CD14-positive monocyte (primary cell): Measurements from ENCODE around the gene VWC2L. TPM values are rescaled to one million over a fixed set of nuclear protein-coding genes. Genes with fewer than 3 reads are reported as not detected.

Experiments
- DNase-seq, 3 donors: peaks; one replicate each; pipeline ENCODE4 v3.0.0-alpha.2; 2011 to 2022
- H2AFZ ChIP-seq: 2 replicates; pipeline ENCODE4 v1.6.0; 2012; ENCODE audit warnings: mild to moderate bottlenecking, low read depth, low read length, inconsistent platforms; ENCODE audit not compliant: insufficient read depth, poor library complexity, severe bottlenecking
- H3K27ac ChIP-seq, 2 donors: 1 replicate in 1 of 2; 2 replicates in 1 of 2; pipeline ENCODE4 v1.5.1; 2012 to 2013; ENCODE audit warnings: low read length in 2 of 2, control low read depth in 1 of 2, inconsistent platforms in 1 of 2, low read depth in 1 of 2, mild to moderate bottlenecking in 1 of 2
- H3K27me3 ChIP-seq, 2 donors: one replicate each; pipeline versions ENCODE4 v1.6.0 to v1.6.1; 2011 to 2013; ENCODE audit warnings: low read length in 2 of 2; ENCODE audit not compliant: control insufficient read depth in 2 of 2, insufficient read depth in 2 of 2
- H3K36me3 ChIP-seq, 2 donors: replicated peaks in 1 of 2; 1 replicate in 1 of 2; 2 replicates in 1 of 2; pipeline versions ENCODE4 v1.5.1 to v1.6.1; 2012 to 2013; ENCODE audit warnings: low read length in 2 of 2, control low read depth in 1 of 2, inconsistent platforms in 1 of 2, mild to moderate bottlenecking in 1 of 2; ENCODE audit not compliant: insufficient read depth in 2 of 2, control insufficient read depth in 1 of 2
- H3K4me1 ChIP-seq, 2 donors: 1 replicate in 1 of 2; 2 replicates in 1 of 2; pipeline versions ENCODE4 v1.5.1 to v1.6.1; 2012 to 2013; ENCODE audit warnings: low read length in 2 of 2, control low read depth in 1 of 2, inconsistent platforms in 1 of 2, mild to moderate bottlenecking in 1 of 2, moderate library complexity in 1 of 2; ENCODE audit not compliant: insufficient read depth in 2 of 2, control insufficient read depth in 1 of 2
- H3K4me2 ChIP-seq: replicated peaks from 2 replicates; pipeline ENCODE3; 2012; ENCODE audit warnings: low read length, moderate library complexity, mild to moderate bottlenecking; ENCODE audit not compliant: poor library complexity, severe bottlenecking; ENCODE audit errors: extremely low read depth
- H3K4me3 ChIP-seq, 3 experiments: fragments of 200-600 bp in 1 of 3; sonication (generic) in 1 of 3; replicated peaks in 1 of 3; 1 replicate in 2 of 3; 2 replicates in 1 of 3; pipeline ENCODE4 v1.5.1; 2011 to 2013; ENCODE audit warnings: low read length in 3 of 3, mild to moderate bottlenecking in 3 of 3, control low read depth in 2 of 3, low read depth in 2 of 3, inconsistent platforms in 1 of 3, moderate library complexity in 1 of 3
- H3K79me2 ChIP-seq: 2 replicates; pipeline ENCODE4 v1.6.0; 2012; ENCODE audit warnings: mild to moderate bottlenecking, control low read depth, inconsistent platforms, low read length, moderate library complexity; ENCODE audit not compliant: insufficient read depth
- H3K9ac ChIP-seq: 2 replicates; pipeline ENCODE4 v1.6.0; 2017; ENCODE audit warnings: low read length, mild to moderate bottlenecking; ENCODE audit not compliant: insufficient read depth, poor library complexity, severe bottlenecking
- H3K9me3 ChIP-seq, 2 donors: replicated peaks in 1 of 2; 1 replicate in 1 of 2; 2 replicates in 1 of 2; pipeline versions ENCODE4 v1.5.1 to v1.6.1; 2012 to 2013; ENCODE audit warnings: low read length in 2 of 2, control low read depth in 1 of 2; ENCODE audit not compliant: control insufficient read depth in 1 of 2, insufficient read depth in 1 of 2
- H4K20me1 ChIP-seq: 2 replicates; pipeline ENCODE4 v1.6.0; 2012; ENCODE audit warnings: mild to moderate bottlenecking, low read length, control low read depth, moderate library complexity; ENCODE audit not compliant: insufficient read depth
- H3K27ac Mint-ChIP-seq, 7 donors: one replicate each; pipeline ENCODE4 v1.8.0; 2020; ENCODE audit warnings: mild to moderate bottlenecking in 7 of 7, mixed read lengths in 7 of 7, moderate library complexity in 6 of 7, inconsistent platforms in 2 of 7
- H3K27me3 Mint-ChIP-seq, 3 donors: one replicate each; pipeline ENCODE4 v1.8.0; 2021 to 2022; ENCODE audit warnings: low read depth in 3 of 3, mild to moderate bottlenecking in 3 of 3, mixed read lengths in 3 of 3, moderate library complexity in 3 of 3, inconsistent platforms in 1 of 3
- H3K36me3 Mint-ChIP-seq, 2 donors: one replicate each; pipeline ENCODE4 v1.8.0; 2020; ENCODE audit warnings: mixed read lengths in 2 of 2, inconsistent platforms in 1 of 2, mild to moderate bottlenecking in 1 of 2
- H3K4me1 Mint-ChIP-seq: one replicate; pipeline ENCODE4 v1.8.0; 2020; ENCODE audit warnings: mild to moderate bottlenecking, mixed read lengths
- H3K4me3 Mint-ChIP-seq, 2 donors: one replicate each; pipeline ENCODE4 v1.8.0; 2020; ENCODE audit warnings: mild to moderate bottlenecking in 2 of 2, mixed read lengths in 2 of 2, moderate library complexity in 1 of 2
- H3K9me3 Mint-ChIP-seq, 7 donors: one replicate each; pipeline ENCODE4 v1.8.0; 2020 to 2022; ENCODE audit warnings: mixed read lengths in 7 of 7, mild to moderate bottlenecking in 6 of 7, moderate library complexity in 6 of 7, inconsistent platforms in 2 of 7
- WGBS: methylation state at CpG from one replicate; pipeline ENCODE4 v1.1.5; 2013; ENCODE audit warnings: missing lambda C conversion rate; ENCODE audit not compliant: insufficient coverage; 5-methylcytosine and 5-hydroxymethylcytosine counted together
- intact Hi-C, 2 donors: fragments of 100-400 bp; cut with micrococcal nuclease; formaldehyde crosslinking; loops; one replicate each; pipeline versions ENCODE4 v1.15.0 to v1.15.1; 2023
- polyA plus RNA-seq, 3 donors: library from polyadenylated mRNA; depleted of rRNA in 1 of 3; unstranded in 2 of 3; stranded (reverse) in 1 of 3; fragments of 300-500 nt in 2 of 3; fragments of >200 nt in 1 of 3; fragmentation: Illumina TruSeq in 2 of 3; gene quantifications; 1 replicate in 2 of 3; 2 replicates in 1 of 3; pipeline ENCODE4 v1.2.3, GENCODE V29; 2012 to 2021
- TF ChIP-seq, protein P1 (sequence below): fragments of 200-600 bp; IDR thresholded peaks from one replicate; pipeline ENCODE4 v1.8.0; 2022; ENCODE audit warnings: antibody characterized with exemption, mild to moderate bottlenecking

The VWC2L gene
- polyA plus RNA-seq, 3 donors = not detected

DNA sequence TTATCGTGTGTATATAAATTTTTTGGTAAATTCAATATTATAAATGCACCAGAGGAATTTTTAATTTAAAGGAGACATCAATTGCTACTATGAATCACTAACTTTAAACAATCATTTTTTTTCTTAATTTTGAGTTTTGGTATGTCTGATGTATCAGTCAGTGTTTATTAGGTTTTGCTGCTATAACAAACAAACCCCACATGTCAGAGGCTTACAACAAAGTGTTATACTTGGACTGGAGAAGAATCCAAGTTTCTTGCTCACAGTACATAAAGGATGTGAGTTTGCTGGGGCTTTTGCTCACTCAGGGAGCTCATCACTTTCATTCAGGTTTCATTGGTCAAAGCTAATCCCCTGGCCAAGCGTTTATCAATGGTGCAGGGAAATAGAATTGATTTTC, 81.8 kb downstream of the VWC2L start:
- no peaks in the 10 kb centered on the region for H3K4me1 ChIP-seq
- intact Hi-C loops = no loop called here
- H3K36me3 Mint-ChIP-seq = no peaks in the 10 kb centered on the region
- H3K27ac Mint-ChIP-seq = no peak overlapping the region
- H3K9me3 Mint-ChIP-seq = peaks cover 0 to 8% (median 4%) of the 10 kb centered on the region in 7 donors
- no peak overlapping the region for H3K4me3 Mint-ChIP-seq
- H3K9me3 ChIP-seq = no peaks in the 10 kb centered on the region
- no CpG with 5 or more reads among the region's 2 CpGs for WGBS
- TF ChIP-seq, protein P1, sequence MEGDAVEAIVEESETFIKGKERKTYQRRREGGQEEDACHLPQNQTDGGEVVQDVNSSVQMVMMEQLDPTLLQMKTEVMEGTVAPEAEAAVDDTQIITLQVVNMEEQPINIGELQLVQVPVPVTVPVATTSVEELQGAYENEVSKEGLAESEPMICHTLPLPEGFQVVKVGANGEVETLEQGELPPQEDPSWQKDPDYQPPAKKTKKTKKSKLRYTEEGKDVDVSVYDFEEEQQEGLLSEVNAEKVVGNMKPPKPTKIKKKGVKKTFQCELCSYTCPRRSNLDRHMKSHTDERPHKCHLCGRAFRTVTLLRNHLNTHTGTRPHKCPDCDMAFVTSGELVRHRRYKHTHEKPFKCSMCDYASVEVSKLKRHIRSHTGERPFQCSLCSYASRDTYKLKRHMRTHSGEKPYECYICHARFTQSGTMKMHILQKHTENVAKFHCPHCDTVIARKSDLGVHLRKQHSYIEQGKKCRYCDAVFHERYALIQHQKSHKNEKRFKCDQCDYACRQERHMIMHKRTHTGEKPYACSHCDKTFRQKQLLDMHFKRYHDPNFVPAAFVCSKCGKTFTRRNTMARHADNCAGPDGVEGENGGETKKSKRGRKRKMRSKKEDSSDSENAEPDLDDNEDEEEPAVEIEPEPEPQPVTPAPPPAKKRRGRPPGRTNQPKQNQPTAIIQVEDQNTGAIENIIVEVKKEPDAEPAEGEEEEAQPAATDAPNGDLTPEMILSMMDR = no peak
- H3K27ac ChIP-seq = no peak overlapping the region
- no peaks in the 10 kb centered on the region for H3K36me3 ChIP-seq
- H2AFZ ChIP-seq = no peak overlapping the region
- no peaks in the 10 kb centered on the region for H3K4me1 Mint-ChIP-seq
- H3K9ac ChIP-seq = no peak overlapping the region
- H3K4me2 ChIP-seq = no peak overlapping the region
- H3K27me3 Mint-ChIP-seq = peaks cover 0 to 2% (median 0%) of the 10 kb centered on the region in 3 donors
- H3K4me3 ChIP-seq = no peak overlapping the region
- no peaks in the 10 kb centered on the region for H4K20me1 ChIP-seq
- DNase-seq = no peak
- no peaks in the 10 kb centered on the region for H3K27me3 ChIP-seq
- H3K79me2 ChIP-seq = no peaks in the 10 kb centered on the region

DNA sequence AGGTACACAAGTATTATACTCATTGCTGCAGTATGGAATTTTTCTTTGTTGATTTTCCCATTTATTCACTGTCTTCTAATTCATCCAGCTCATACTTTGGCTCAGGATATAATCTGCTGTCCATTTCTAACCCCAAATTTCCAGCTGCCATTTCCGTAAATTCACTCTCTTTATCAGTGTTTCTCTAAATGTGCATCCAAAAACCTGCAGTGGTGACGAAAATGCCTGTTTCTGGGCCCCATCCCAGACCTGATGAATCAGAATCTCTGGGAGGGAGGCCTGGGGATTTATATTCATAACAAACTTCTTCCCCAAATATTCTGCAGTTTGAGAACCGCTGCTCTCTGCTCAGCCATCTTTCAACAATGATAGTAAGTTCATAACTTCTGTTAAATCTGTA, 86.6 kb downstream of the VWC2L start:
- Histone ChIP-seq H3K79me2 (no peaks in the 10 kb centered on the region), H3K27ac (no peak overlapping the region), H3K9me3 (peaks cover 0 to 4% of the 10 kb centered on the region in 2 donors), H3K4me3 (no peak overlapping the region), H3K36me3 (no peaks in the 10 kb centered on the region), H3K27me3 (no peaks in the 10 kb centered on the region), H3K4me2 (no peak overlapping the region), H3K4me1 (no peaks in the 10 kb centered on the region), H2AFZ (no peak overlapping the region), H4K20me1 (no peaks in the 10 kb centered on the region), H3K9ac (no peak overlapping the region)
- peaks cover 0 to 6% (median 0%) of the 10 kb centered on the region in 3 donors for H3K27me3 Mint-ChIP-seq
- intact Hi-C loops = no loop called here
- peaks cover 0 to 6% (median 2%) of the 10 kb centered on the region in 7 donors for H3K9me3 Mint-ChIP-seq
- no peak for DNase-seq
- H3K4me1 Mint-ChIP-seq = no peaks in the 10 kb centered on the region
- no peaks in the 10 kb centered on the region for H3K36me3 Mint-ChIP-seq
- no peak overlapping the region for H3K4me3 Mint-ChIP-seq
- TF ChIP-seq, protein P1 = no peak
- 89% methylated on average over 1 of the region's 3 CpGs for WGBS
- H3K27ac Mint-ChIP-seq = no peak overlapping the region
